Tibial nerve (tissue), 4 donors: ENCODE data around the gene GUCY1B1. TPM values are rescaled to one million over a fixed set of nuclear protein-coding genes. Genes with fewer than 3 reads are reported as not detected.

Experiments used
- DNase-seq, 2 donors: peaks; one replicate each; pipeline ENCODE4 v3.0.0-alpha.2; 2019; ENCODE audit warnings: low spot score in 2 of 2
- H3K27ac ChIP-seq, 4 donors: fragments of 200-600 bp; sonication (generic) in 3 of 4; one replicate each; pipeline ENCODE4 v1.5.1; 2017 to 2019; ENCODE audit warnings: mild to moderate bottlenecking in 1 of 4
- H3K27me3 ChIP-seq, 2 donors: fragments of 200-600 bp; sonication (generic) in 1 of 2; one replicate each; pipeline versions ENCODE4 v1.5.1 to v1.6.0; 2017 to 2019
- H3K36me3 ChIP-seq, 3 donors: fragments of 200-600 bp; sonication (generic); one replicate each; pipeline ENCODE4 v1.5.1; 2018 to 2019
- H3K4me1 ChIP-seq, 4 donors: fragments of 200-600 bp; sonication (generic) in 3 of 4; one replicate each; pipeline ENCODE4 v1.5.1; 2017 to 2019
- H3K4me3 ChIP-seq, 4 donors: fragments of 200-600 bp; sonication (generic) in 3 of 4; one replicate each; pipeline ENCODE4 v1.5.1; 2017 to 2019; ENCODE audit warnings: mild to moderate bottlenecking in 1 of 4, moderate library complexity in 1 of 4
- H3K9me3 ChIP-seq, 4 donors: fragments of 200-600 bp; sonication (generic) in 3 of 4; one replicate each; pipeline ENCODE4 v1.5.1; 2017 to 2019
- CTCF ChIP-seq, 5 experiments: fragments of 200-600 bp in 3 of 5; fragments of 450-650 bp in 2 of 5; sonication (generic) in 3 of 5; IDR thresholded peaks; one replicate each; pipeline ENCODE4 v1.5.1; 2016 to 2019; ENCODE audit warnings: antibody characterized with exemption in 5 of 5, mild to moderate bottlenecking in 3 of 5, moderate library complexity in 2 of 5
- EP300 ChIP-seq, 2 donors: sonication (generic); formaldehyde crosslinking; IDR thresholded peaks; one replicate each; pipeline ENCODE4 v1.6.1; 2017; ENCODE audit warnings: antibody characterized with exemption in 2 of 2, mild to moderate bottlenecking in 1 of 2
- POLR2A ChIP-seq, 2 donors: fragments of 450-650 bp; IDR thresholded peaks; one replicate each; pipeline ENCODE4 v1.6.1; 2017; ENCODE audit warnings: antibody characterized with exemption in 2 of 2, mild to moderate bottlenecking in 2 of 2, moderate library complexity in 2 of 2
- WGBS, 2 donors: methylation state at CpG; one replicate each; pipeline ENCODE4 v1.1.5; 2018; 5-methylcytosine and 5-hydroxymethylcytosine counted together
- total RNA-seq, 4 donors: library from RNA; depleted of rRNA; stranded (reverse); fragments of >200 nt; gene quantifications; one replicate each; pipeline ENCODE4 v1.1.0, GENCODE V29; 2016

The GUCY1B1 gene
- total RNA-seq, 4 donors from 2014 or later: 8.6 to 17.5 (median 12.3) TPM

DNA sequence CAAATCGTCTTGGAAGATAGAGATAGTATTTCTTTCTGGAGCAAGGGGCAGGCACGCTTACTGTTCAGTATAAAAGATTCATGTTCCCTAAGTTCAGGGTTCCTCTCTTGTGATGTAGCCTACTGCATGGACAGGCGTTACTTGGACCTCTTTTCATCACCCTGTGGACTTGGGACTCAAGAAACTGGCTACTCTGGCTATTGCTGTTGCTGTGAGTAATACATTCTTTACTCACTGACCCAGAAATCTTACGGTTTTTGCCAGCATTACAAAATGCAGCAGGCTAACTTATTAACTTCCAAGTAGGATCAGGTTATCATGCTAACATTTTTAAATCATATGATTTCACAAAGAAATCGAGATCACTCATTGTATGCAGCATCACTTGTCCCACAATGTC lies 12.8 kb upstream of the GUCY1B1 start:
- no peaks in the 10 kb centered on the region for H3K27me3 ChIP-seq
- 76% methylated on average over 5 of the region's 5 CpGs for WGBS, 2 donors
- no peak for TF ChIP-seq EP300 (IDR thresholded peaks at IDR 0.05)
- no peak for TF ChIP-seq CTCF (IDR thresholded peaks at IDR 0.05)
- TF ChIP-seq POLR2A (IDR thresholded peaks at IDR 0.05): no peak
- no peak overlapping the region for H3K27ac ChIP-seq
- H3K9me3 ChIP-seq: no peaks in the 10 kb centered on the region
- DNase-seq: no peak
- H3K4me3 ChIP-seq: no peak overlapping the region
- H3K4me1 ChIP-seq: no peaks in the 10 kb centered on the region
- H3K36me3 ChIP-seq: no peaks in the 10 kb centered on the region

GRCh38 chr4:155748039-155748438 lies 10.8 kb upstream of the GUCY1B1 start:
- Histone ChIP-seq H3K27me3 (no peaks in the 10 kb centered on the region), H3K27ac (no peak overlapping the region), H3K4me3 (no peak overlapping the region), H3K4me1 (no peaks in the 10 kb centered on the region), H3K9me3 (no peaks in the 10 kb centered on the region), H3K36me3 (no peaks in the 10 kb centered on the region)
- 77% methylated on average over 2 of the region's 2 CpGs for WGBS, 2 donors
- no peak for DNase-seq
- no peak for TF ChIP-seq POLR2A (IDR thresholded peaks at IDR 0.05)
- TF ChIP-seq EP300 (IDR thresholded peaks at IDR 0.05): no peak
- TF ChIP-seq CTCF (IDR thresholded peaks at IDR 0.05): no peak

GRCh38 chr4:155749041-155749440 lies 9.8 kb upstream of the GUCY1B1 start:
- 75 to 93% methylated on average over 5 of the region's 5 CpGs for WGBS, 2 donors
- H3K4me3 ChIP-seq: no peak overlapping the region
- TF ChIP-seq POLR2A (IDR thresholded peaks at IDR 0.05) (no peak), EP300 (IDR thresholded peaks at IDR 0.05) (no peak), CTCF (IDR thresholded peaks at IDR 0.05) (no peak)
- no peak overlapping the region for H3K27ac ChIP-seq
- H3K36me3 ChIP-seq: no peaks in the 10 kb centered on the region
- no peaks in the 10 kb centered on the region for H3K27me3 ChIP-seq
- no peaks in the 10 kb centered on the region for H3K4me1 ChIP-seq
- no peaks in the 10 kb centered on the region for H3K9me3 ChIP-seq
- DNase-seq: no peak

GRCh38 chr4:155751569-155751968 lies 7.3 kb upstream of the GUCY1B1 start:
- H3K4me3 ChIP-seq: no peak overlapping the region
- no peaks in the 10 kb centered on the region for H3K27me3 ChIP-seq
- TF ChIP-seq POLR2A (IDR thresholded peaks at IDR 0.05): no peak
- no peak for TF ChIP-seq CTCF (IDR thresholded peaks at IDR 0.05)
- TF ChIP-seq EP300 (IDR thresholded peaks at IDR 0.05): no peak
- H3K36me3 ChIP-seq: no peaks in the 10 kb centered on the region
- WGBS, 2 donors: 76 to 82% methylated on average over 5 of the region's 5 CpGs
- no peaks in the 10 kb centered on the region for H3K4me1 ChIP-seq
- no peaks in the 10 kb centered on the region for H3K9me3 ChIP-seq
- no peak overlapping the region for H3K27ac ChIP-seq
- no peak for DNase-seq

DNA sequence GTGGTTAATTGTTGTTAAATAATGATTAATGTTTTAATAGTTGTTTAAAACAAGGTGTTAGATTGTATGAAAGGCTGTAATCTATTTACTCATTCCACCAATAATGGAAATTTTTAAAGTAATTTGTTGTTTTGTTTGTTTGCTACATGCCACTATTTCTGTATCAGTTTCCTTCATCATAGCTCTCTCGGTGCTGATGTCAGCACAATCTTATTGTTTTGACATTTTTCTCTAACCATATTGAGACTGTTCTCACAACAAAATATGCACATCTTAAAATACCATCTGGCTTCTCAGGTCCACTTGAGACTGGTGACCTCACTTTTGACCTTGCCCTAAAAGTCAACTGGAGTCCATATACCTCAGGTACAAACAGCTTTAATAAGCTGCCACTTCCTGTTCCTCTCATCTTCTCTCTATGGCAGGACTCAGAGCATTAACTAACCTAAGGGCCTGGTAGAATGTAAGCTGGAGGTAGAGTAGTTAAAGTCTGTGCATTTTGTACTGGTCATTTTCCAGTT lies 1.0 kb upstream of the GUCY1B1 start:
- no peak overlapping the region for H3K27ac ChIP-seq
- no peak for DNase-seq
- no peaks in the 10 kb centered on the region for H3K9me3 ChIP-seq
- no peaks in the 10 kb centered on the region for H3K36me3 ChIP-seq
- H3K4me1 ChIP-seq: peaks cover 0 to 21% (median 0%) of the 10 kb centered on the region in 4 donors
- 91 to 94% methylated on average over 1 of the region's 1 CpG for WGBS, 2 donors
- TF ChIP-seq CTCF (IDR thresholded peaks at IDR 0.05): no peak
- TF ChIP-seq EP300 (IDR thresholded peaks at IDR 0.05): no peak
- TF ChIP-seq POLR2A (IDR thresholded peaks at IDR 0.05): no peak
- no peak overlapping the region for H3K4me3 ChIP-seq
- no peaks in the 10 kb centered on the region for H3K27me3 ChIP-seq
